ENCODE data around the gene RNPEPL1. TPM values are rescaled to one million over a fixed set of nuclear protein-coding genes. Genes with fewer than 3 reads are reported as not detected.

The RNPEPL1 gene
- polyA plus RNA-seq, 3 donors: 15.4 to 100 (median 36.4) TPM

DNA sequence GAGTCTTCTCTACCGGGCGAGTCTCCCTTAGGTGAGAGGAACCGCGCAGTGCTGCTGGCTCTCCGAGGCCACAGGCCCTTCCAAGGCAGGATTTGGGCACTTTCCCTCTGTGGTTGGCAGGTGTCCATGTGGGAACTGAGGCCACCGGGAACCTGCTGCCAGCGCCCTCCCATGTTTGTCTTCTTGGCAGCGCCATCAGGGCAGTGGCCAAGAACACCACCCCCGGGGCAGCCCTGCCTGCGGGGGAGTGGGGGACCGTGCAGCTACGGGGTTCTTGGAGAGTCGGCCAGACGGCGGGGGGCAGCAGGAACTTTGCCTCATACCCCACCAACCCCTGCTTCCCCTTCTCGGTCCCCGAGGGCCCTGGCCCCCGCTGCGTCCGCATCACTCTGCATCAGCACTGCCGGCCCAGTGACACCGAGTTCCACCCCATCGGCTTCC is 28.2 kb downstream of the RNPEPL1 start:
- H3K36me3 ChIP-seq (replicated peaks in 1 of 2; ENCODE audit: control insufficient read depth in 1 of 2, insufficient read depth in 2 of 2, low read length in 2 of 2): peaks cover 71 to 94% of the 10 kb centered on the region in 2 donors

DNA sequence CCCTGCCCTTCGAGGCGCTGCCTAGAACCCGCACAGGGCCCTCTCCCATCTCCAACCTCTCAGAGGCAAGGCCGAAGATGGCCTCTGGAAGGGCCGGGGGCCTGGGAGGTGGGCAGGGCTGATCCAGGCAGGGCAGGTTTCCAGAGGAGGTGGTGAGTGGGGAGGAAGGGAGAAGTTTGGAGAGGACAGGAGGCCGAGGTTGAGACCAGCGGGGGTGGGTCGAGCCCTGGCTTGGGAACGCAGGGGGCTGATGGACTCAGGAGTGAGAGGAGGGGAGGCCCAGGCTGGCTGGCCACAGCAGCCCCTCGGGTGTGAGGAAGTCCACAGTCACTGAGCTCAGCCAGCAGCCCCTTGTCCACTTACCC is 28.8 kb downstream of the RNPEPL1 start:
- 96% methylated on average over 9 of the region's 10 CpGs for WGBS (ENCODE audit: insufficient coverage)
- intact Hi-C loops (cut with micrococcal nuclease): no loop called here
- H3K27me3 Mint-ChIP-seq (ENCODE audit: low read depth in 3 of 3): peaks cover 0 to 2% (median 0%) of the 10 kb centered on the region in 3 donors
- H3K36me3 Mint-ChIP-seq: peaks cover 43 to 84% of the 10 kb centered on the region in 2 donors
- no peaks in the 10 kb centered on the region for H3K9me3 ChIP-seq (replicated peaks in 1 of 2; ENCODE audit: control insufficient read depth in 1 of 2, insufficient read depth in 1 of 2, low read length in 2 of 2)
- H4K20me1 ChIP-seq (ENCODE audit: insufficient read depth, low read length): peaks cover 24% of the 10 kb centered on the region
- no peaks in the 10 kb centered on the region for H3K4me1 Mint-ChIP-seq
- no peaks in the 10 kb centered on the region for H3K9me3 Mint-ChIP-seq
- H3K27me3 ChIP-seq (ENCODE audit: control insufficient read depth in 2 of 2, insufficient read depth in 2 of 2, low read length in 2 of 2): no peaks in the 10 kb centered on the region
- no peaks in the 10 kb centered on the region for H3K4me1 ChIP-seq (ENCODE audit: control insufficient read depth in 1 of 2, insufficient read depth in 2 of 2, low read length in 2 of 2)
- no peak overlapping the region for H3K9ac ChIP-seq (ENCODE audit: insufficient read depth, low read length, poor library complexity, severe bottlenecking)
- H3K4me2 ChIP-seq (replicated peaks; ENCODE audit: extremely low read depth, low read length, poor library complexity, severe bottlenecking): no peak overlapping the region
- H2AFZ ChIP-seq (ENCODE audit: insufficient read depth, low read depth, low read length, poor library complexity, severe bottlenecking): no peak overlapping the region
- no peak overlapping the region for H3K4me3 ChIP-seq (replicated peaks in 1 of 3; ENCODE audit: low read depth in 2 of 3, low read length in 3 of 3)
- no peak for TF ChIP-seq CTCF (IDR thresholded peaks at IDR 0.05)
- H3K27ac ChIP-seq (ENCODE audit: low read depth in 1 of 2, low read length in 2 of 2): no peak overlapping the region
- peaks cover 16% of the 10 kb centered on the region for H3K79me2 ChIP-seq (ENCODE audit: insufficient read depth, low read length)
- peak overlapping the region in 1 of 7 donors; percentile 30 for H3K27ac Mint-ChIP-seq
- H3K4me3 Mint-ChIP-seq: no peak overlapping the region
- no peak for DNase-seq
- H3K36me3 ChIP-seq (replicated peaks in 1 of 2; ENCODE audit: control insufficient read depth in 1 of 2, insufficient read depth in 2 of 2, low read length in 2 of 2): peaks cover 65 to 94% of the 10 kb centered on the region in 2 donors

More for the DNA sequence above, 28.2 kb downstream of the RNPEPL1 start:
- Mint-ChIP-seq H3K27me3 (ENCODE audit: low read depth in 3 of 3) (no peaks in the 10 kb centered on the region), H3K4me3 (no peak overlapping the region), H3K27ac (no peak overlapping the region), H3K36me3 (peaks cover 44 to 88% of the 10 kb centered on the region in 2 donors), H3K9me3 (no peaks in the 10 kb centered on the region), H3K4me1 (no peaks in the 10 kb centered on the region)
- H4K20me1 ChIP-seq (ENCODE audit: insufficient read depth, low read length): peaks cover 29% of the 10 kb centered on the region
- no peaks in the 10 kb centered on the region for H3K9me3 ChIP-seq (replicated peaks in 1 of 2; ENCODE audit: control insufficient read depth in 1 of 2, insufficient read depth in 1 of 2, low read length in 2 of 2)
- H3K9ac ChIP-seq (ENCODE audit: insufficient read depth, low read length, poor library complexity, severe bottlenecking): no peak overlapping the region
- no peaks in the 10 kb centered on the region for H3K27me3 ChIP-seq (ENCODE audit: control insufficient read depth in 2 of 2, insufficient read depth in 2 of 2, low read length in 2 of 2)
- no peaks in the 10 kb centered on the region for H3K4me1 ChIP-seq (ENCODE audit: control insufficient read depth in 1 of 2, insufficient read depth in 2 of 2, low read length in 2 of 2)
- intact Hi-C loops (cut with micrococcal nuclease): no loop called here
- DNase-seq: no peak
- 94% methylated on average over 11 of the region's 23 CpGs for WGBS (ENCODE audit: insufficient coverage)
- peaks cover 17% of the 10 kb centered on the region for H3K79me2 ChIP-seq (ENCODE audit: insufficient read depth, low read length)
- H3K27ac ChIP-seq (ENCODE audit: low read depth in 1 of 2, low read length in 2 of 2): no peak overlapping the region
- H2AFZ ChIP-seq (ENCODE audit: insufficient read depth, low read depth, low read length, poor library complexity, severe bottlenecking): no peak overlapping the region
- TF ChIP-seq CTCF (IDR thresholded peaks at IDR 0.05): no peak
- H3K4me2 ChIP-seq (replicated peaks; ENCODE audit: extremely low read depth, low read length, poor library complexity, severe bottlenecking): no peak overlapping the region
- H3K4me3 ChIP-seq (replicated peaks in 1 of 3; ENCODE audit: low read depth in 2 of 3, low read length in 3 of 3): no peak overlapping the region

Data from CD14-positive monocyte (primary cell).